Transverse colon (tissue), 4 donors: ENCODE data around the gene EHMT1.
A peak's percentile ranks its signal among the peaks of the same experiment; 100 is the strongest.

Experiments
- CTCF ChIP-seq, 5 experiments: fragments of 200-600 bp in 3 of 5; fragments of 450-650 bp in 2 of 5; sonication (generic) in 3 of 5; IDR thresholded peaks; 1 replicate in 2 of 5; 2 replicates in 3 of 5; pipeline ENCODE4 v1.5.1; 2016 to 2017; ENCODE audit warnings: antibody characterized with exemption in 5 of 5, inconsistent platforms in 3 of 5, mild to moderate bottlenecking in 2 of 5, moderate library complexity in 1 of 5
- POLR2A ChIP-seq: fragments of 450-650 bp; IDR thresholded peaks from one replicate; pipeline ENCODE4 v1.6.1; 2016; ENCODE audit warnings: antibody characterized with exemption, mild to moderate bottlenecking, moderate library complexity
- POLR2AphosphoS5 ChIP-seq, 3 donors: sonication (generic); formaldehyde crosslinking; IDR thresholded peaks; one replicate each; pipeline ENCODE4 v1.6.1; 2016; ENCODE audit warnings: antibody characterized with exemption in 3 of 3

DNA sequence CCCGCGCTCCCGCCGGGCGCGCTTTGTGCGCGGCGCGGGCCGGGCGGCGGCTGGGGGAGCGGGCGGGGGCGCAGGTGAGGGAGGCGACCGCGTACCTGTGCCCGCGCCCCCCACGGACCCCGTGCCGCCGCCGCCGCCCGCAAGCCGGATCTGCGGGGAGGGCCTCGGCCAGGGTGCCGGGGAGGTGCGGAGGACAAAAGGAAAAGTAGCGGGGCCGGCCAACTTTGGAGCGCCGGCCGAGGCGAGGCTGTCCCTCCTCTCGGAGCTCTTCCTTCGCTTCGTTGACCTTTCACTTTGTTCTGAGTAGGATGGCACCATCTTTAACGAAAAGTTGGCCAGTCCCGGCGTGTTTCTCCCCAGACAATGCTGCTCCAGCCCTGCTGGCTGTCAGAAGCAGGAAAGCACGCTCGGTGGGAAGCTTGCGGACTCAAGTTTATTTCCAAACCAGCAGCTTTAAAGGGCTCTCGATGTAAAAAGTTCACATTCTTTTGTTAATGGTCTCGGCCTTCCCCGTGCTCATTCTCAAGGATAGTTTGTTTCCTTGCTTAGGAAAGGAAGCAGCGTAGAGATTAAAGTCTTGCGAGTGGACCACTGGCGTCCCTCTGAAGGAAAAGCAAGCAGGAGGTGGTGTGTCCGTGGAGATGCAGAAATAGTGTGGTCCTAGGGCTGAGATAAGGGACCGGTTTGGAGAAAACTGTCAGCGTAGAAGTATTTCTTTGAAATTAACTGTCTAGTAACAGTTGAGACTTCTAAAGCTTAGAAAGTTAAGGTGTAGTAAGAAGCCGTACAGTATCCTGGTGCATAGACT lies 639 bp downstream of the EHMT1 start:
- TF ChIP-seq CTCF (IDR thresholded peaks at IDR 0.05) (no peak), POLR2AphosphoS5 (IDR thresholded peaks at IDR 0.05) (peak in 1 of 3 donors; percentile 9), POLR2A (no peak)
